HG03432 (cell line): Measurements from ENCODE around the gene TSHZ1.

Experiments used
- ATAC-seq: cut with Tn5 transposase; IDR thresholded peaks from one replicate; pipeline ENCODE4 v1.9.1; 2021; ENCODE audit warnings: mild to moderate bottlenecking, moderate library complexity; ENCODE audit not compliant: unreplicated experiment

TSHZ1 gene

GRCh38 chr18:75218065-75218923 lies 7.7 kb downstream of the TSHZ1 start:
- no peak for ATAC-seq

- no peak for ATAC-seq
Observed at GRCh38 chr18:75219745-75220375, 9.3 kb downstream of the TSHZ1 start.

DNA sequence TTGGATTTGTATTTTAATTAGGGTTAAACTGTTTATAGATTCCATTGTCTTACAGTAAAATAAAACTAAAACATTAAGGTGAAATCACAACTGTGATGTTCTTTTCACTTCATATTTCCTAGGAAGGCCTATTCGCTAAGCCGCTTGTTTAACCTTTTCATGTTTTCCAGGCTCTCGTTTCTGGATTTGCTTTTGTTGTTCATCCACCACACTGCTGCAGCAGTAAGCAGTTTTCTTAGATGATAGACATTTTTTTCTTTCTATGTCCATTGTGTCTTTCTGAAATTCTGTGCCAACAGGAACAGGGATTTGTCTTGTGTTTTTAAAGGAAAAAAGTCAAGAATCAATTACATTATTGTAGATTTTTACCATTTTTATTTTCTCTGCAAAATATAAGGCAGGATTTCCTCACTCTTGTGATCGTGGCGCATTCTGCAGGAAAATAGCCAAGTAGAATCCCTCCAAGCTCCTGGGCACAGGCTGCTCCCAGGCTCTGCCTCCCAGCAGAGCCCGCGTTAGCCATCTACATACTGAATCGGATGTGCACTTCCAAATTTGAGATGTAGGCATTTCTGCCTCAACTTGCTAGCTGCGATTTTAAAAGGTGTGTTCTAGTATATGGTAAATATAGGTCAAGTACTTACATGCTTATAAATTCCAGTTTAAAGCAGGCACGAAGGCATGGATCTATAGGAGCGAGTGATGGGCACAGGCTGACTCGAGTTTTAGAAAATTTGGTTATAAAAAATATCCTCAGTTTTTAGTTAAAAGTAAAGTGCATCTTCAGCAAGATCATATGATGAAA lies 10.2 kb downstream of the TSHZ1 start:
- no peak for ATAC-seq

GRCh38 chr18:75221397-75221796 lies 10.8 kb downstream of the TSHZ1 start:
- no peak for ATAC-seq

- ATAC-seq, result no peak
Observed at GRCh38 chr18:75221897-75222296, 11.3 kb downstream of the TSHZ1 start.

DNA sequence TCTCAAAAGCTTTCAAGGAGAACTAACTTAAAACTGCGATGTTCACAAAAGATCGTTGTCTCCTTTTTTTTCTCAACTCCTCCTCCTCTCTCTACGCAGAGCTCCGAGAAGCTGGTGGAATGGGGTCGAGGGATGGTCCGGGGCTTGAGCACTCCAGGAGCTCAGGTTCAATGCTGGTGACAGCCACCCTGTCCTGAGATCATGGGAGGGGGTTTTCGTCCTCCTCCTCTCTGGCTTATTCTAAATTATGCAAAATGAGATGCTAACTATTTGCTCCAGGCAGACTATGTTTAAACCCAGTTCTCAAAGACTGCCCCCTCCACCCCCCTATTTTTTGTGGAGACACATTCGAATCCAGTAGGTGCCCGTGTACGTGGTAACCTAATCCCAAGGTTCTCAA lies 11.8 kb downstream of the TSHZ1 start:
- ATAC-seq, result no peak

GRCh38 chr18:75223687-75224347 lies 13.2 kb downstream of the TSHZ1 start:
- ATAC-seq, result no peak

DNA sequence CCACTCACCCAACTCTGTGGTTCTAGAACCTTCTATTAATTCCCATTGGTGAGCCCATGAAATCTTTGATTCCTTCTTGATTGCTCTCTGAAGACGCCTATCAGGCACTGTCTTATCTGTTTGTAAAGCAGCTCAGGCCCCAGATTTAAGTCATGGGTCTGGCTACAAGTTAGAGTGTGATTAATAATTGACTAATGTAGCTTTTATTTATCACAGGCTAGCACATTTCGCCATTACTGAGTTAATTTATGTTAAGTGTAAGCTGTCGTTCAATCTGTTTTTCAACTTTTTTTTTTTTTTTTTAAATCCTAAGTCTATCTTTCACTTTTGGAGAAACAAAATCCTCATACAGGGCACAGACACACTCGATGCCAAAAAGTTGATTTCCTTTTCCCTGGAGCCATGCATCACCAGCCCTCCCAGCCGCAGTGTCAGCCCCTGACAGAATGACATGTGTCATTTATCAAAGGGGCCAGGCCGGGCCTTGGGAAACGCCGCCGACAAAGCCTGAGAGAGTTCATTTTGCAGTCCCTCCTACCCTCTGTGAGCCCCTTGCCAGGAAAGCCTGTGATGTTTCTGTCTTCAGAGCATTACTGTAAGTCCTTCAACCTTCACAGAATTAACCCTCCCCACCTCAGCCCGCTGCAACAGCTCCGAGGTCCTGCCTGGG lies 15.8 kb downstream of the TSHZ1 start:
- ATAC-seq, result no peak

GRCh38 chr18:75226956-75227316 lies 16.3 kb downstream of the TSHZ1 start:
- no peak for ATAC-seq

DNA sequence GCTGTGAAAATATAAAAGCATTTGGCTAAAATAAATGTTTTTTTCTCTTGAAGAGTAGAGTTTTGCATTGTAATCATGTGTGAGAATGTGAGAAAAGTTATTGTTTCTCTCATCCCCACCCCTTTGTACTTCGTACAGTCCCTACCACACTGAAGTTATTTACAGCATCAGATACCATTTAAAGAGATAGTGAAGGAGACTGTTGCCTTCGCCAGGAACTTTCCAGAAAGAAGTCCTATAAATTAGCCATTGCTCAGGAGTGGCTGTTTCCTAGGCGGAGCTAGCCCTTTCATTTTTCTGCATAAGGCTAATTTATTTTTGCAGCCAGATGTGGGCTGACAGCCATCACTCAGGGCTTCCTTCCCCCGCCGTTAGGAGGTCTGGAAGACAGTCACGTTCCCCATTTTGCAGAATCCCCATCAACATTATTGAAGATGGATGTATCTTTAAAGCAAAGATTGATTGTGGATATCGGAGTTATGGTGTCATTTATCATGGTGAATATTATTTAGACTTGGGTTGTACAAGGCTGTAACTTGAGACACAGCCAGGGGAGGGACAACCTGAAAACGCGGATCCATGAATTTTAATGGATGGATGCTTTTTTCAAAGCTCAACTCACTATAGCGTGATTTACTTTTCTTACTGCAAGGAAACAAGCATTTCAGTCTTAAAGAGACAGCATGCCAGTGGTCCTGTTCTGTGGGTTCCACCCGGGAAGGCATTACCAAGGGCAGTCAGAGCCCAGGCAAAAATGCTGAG lies 17.1 kb downstream of the TSHZ1 start:
- ATAC-seq, result no peak

DNA sequence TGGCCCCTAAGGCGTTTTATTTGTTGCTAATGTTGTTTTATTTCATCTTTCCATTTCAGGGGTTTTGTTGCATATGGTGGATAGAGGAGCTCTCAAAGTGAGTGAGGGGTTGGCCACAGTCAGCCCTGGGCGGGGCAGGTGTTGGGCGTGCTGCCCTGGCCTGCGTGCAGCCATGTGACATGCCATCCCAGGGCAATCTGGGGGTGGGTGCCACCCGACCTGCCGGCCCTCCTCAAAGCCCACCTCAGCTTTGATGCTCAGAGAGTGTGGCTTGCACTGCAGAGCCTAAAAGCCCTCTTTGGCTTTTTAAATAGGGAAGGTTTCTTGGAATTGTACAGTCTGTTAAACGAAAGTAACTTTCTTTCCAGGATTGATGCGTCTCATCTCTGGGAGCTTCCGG lies 18.4 kb downstream of the TSHZ1 start:
- ATAC-seq, result no peak

DNA sequence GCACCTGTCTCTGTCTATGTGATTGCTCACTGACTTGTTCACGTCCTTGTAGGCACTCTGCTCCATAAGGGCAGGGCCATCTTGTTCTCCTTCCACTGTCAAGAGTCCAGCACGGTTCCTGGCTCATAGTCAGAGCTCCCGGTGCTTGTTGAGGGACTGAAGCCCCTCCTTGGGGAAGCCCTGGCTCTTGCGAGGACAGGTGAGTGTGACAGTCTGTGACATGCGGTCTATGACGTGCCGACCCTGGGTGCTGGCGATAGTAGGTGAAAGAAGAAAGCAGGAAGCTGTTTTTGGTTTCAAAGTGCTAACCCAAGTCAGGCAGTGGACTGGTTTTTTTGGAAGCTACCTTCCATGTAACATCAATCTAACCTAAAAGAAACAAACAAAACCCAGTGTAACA lies 18.8 kb downstream of the TSHZ1 start:
- ATAC-seq, result no peak

GRCh38 chr18:75230163-75231052 lies 19.8 kb downstream of the TSHZ1 start:
- no peak for ATAC-seq

- no peak for ATAC-seq
Observed at GRCh38 chr18:75231053-75231406, 20.4 kb downstream of the TSHZ1 start.

DNA sequence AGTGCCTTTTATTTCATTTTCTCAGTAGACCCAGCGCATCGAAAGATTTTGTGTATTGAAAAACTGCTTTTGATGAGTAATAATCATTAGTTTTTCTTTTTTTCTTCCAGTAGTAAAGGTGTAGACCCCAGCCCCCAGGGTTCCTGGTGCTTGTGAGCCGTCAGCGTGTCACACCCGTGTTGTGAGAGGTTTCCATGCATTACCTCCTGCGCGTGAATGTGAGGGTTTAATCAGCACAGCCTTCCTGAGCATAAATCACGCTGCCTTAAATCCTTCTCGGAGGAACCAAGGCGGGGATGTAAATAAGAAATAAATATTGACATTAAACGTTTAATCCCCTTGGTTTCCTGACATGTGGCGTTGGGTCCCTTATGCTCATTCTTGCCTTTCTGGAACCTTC lies 24.3 kb downstream of the TSHZ1 start:
- no peak for ATAC-seq

DNA sequence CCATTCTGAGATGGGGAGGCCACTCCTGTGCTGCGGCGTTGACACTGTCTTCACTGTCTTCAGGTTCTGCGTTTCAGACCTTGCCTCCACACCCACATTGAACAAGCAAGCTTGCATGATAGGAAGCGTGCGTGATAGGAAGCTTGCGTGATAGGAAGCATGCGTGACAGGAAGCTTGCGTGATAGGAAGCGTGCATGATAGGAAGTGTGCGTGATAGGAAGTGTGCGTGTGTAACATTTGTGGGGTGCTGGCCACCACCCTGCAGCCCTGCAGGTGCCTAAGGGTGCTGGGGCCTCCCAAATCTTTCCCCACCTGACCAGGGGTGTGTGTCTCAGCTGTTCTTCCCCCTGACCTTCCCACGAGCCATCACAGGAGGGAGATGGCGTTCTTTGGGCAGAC lies 25.3 kb downstream of the TSHZ1 start:
- ATAC-seq, result no peak

GRCh38 chr18:75238100-75238499 lies 27.5 kb downstream of the TSHZ1 start:
- no peak for ATAC-seq

DNA sequence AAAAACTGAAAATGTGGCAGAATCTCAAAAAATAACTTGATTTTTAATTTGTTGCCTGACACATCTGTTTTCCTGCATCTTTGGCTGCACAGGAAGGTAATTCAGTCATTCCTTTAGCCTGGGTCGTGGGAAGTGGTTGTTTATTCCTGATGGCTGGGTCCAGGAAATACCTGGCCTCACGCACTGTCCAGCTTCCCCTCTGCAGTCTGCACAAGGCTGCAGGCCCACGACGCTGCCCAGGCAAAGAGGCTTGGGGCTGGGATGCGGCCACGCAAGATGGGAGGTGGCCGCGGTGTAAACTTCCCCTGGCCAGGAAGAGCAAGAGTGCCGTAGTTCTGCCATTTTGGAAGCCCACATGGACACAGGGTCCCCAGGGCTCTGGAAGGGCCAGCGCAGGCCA lies 28.2 kb downstream of the TSHZ1 start:
- ATAC-seq, result no peak

DNA sequence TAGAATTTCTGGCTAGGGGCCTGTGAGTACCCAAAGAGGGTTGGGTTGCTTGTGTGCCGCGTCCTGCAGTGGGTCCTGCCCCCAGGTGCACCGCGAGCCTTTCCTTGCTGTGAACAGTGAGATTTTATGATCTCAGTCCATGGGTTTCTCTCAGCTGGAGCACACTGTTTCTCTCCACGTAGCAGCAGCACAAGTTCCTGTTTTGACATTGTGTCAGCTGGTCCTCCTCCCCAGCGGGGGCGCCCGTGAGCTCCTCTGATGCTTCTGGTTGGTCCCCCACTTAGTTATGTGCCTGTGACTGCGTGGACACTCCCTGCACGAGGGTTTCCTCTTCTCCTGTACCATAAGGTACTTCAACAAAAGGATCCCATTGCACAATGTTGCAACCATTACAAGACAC lies 29.8 kb downstream of the TSHZ1 start:
- ATAC-seq, result no peak
